Measurements from ENCODE around the gene TMEM242.

The TMEM242 gene

DNA sequence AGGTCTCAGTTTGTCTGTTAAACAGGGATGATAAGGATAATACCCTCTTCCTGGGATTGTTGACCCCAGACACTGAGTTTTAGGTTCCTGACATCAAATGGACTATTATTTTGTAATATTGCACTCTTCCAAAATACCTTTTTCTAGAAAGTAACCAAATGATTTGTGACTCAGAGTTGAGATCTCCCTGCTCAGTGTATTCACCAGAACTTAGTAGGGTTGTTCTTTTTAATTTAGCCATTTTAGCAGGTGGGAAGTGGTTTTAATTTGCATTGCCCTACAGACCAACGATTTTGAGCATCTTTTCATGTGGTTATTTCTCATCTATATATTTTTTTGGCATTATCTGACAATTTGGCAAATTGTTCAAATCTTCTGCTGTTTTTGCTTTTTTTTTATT, 75.1 kb downstream of the TMEM242 start:
- no peak for DNase-seq (ENCODE audit: low read depth)

DNA sequence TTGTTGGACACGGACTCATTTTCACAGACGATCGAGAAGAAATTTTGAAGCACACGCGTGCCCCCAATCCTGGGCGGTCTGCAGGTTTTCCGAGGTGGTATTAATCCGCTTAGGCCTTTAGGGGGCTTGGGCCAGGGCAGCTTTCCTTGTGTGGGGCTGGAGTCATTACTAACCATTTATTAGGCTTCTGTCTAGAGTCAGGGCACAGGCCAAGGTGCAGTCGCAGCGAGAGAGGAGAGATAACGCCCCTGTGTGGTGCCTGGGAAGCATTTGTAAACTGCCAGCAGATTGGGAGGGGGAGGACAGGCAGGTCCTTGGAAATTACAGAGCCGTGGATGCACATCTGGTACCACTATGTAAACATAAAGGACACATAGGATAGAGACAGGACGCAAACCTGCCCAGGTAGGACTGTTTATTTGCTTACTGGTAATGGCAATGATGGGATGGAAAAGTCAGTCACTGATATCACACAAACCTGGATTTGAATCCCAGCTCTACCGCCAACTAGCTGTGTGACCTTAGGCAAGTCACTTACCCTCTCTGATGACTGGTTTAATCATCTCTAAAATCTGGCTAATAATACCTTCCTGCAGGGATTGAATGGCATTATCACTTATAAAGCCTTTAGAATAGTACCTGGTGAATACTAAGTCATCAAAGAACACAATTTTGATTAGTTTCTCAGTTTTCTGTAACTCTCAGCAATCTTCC, 76.4 kb downstream of the TMEM242 start:
- DNase-seq (ENCODE audit: low read depth) = no peak

DNA sequence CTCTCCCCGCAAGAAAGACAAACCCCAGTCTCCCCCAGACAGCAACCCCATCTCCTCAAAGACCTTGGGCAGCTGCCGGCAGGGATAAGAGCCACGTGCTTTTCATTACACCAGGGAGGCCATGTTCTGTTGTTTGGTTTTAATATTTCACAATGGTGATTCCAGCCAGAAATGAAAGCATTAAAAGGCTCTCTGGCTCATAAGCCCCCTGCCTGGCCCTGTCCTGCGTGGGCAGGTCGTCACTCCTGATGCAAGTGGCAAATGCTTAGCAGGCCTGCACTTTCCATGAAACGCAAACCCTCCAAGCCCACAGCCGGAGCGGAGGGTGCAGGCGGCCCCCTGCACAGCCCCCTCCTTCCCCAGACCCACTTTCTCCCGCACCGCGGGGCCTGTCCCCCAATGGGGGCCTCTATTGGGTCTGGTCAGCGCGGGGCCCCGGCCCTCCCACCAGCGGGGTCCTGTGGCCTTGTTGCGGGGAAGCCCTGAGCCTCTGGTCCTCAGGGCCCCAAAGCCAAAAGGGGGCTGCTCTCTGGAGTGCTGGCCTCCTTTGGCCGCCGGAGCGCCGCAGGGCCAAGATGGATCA, 77.2 kb downstream of the TMEM242 start:
- DNase-seq (ENCODE audit: low read depth) = no peak

- DNase-seq (ENCODE audit: low read depth) = no peak
These were observed 77.9 kb downstream of the TMEM242 start for GRCh38 chr6:157245436-157245835.

DNA sequence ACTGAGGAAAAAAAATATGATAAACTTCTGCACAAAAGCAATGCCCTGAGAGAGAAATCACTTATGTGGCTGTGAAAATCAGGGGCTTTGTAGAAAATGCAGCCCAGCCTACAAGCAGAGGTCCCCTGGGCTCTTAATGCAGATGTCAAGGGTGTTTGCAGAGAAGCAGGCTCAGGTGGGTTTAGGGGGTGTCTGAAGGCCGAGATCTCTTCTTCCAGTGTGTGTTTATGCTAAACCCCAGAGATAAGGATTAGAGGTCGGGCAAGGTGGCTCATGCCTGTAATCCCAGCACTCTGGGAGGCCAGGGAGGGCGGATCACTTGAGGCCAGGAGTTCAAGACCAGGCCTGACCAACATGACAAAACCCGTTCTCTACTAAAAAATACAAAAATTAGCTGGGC, 78.5 kb downstream of the TMEM242 start:
- no peak for DNase-seq (ENCODE audit: low read depth)

DNA sequence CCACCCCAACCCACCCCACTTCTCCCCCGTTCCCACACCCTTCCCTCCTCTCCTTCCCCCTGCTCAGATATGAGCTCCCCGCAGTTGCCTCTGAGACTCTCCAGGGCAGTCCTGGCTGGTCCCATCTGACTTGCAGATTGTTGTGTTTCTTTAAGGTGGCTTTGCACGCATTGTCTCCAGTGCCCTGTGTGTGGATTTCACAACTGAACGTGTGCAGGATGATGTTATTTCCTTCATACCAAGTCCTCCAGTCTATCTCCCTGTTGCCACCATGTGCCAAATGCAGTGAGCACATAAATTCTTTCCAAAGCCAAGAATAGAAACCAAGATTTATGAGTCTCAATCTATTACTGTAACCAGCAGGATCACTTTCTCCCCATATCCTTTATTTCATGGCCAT, 79.1 kb downstream of the TMEM242 start:
- DNase-seq (ENCODE audit: low read depth) = no peak

GRCh38 chr6:157242791-157243190, 80.5 kb downstream of the TMEM242 start:
- DNase-seq (ENCODE audit: low read depth) = no peak

- no peak for DNase-seq (ENCODE audit: low read depth)
These were observed 82.4 kb downstream of the TMEM242 start for GRCh38 chr6:157240960-157241311.

DNA sequence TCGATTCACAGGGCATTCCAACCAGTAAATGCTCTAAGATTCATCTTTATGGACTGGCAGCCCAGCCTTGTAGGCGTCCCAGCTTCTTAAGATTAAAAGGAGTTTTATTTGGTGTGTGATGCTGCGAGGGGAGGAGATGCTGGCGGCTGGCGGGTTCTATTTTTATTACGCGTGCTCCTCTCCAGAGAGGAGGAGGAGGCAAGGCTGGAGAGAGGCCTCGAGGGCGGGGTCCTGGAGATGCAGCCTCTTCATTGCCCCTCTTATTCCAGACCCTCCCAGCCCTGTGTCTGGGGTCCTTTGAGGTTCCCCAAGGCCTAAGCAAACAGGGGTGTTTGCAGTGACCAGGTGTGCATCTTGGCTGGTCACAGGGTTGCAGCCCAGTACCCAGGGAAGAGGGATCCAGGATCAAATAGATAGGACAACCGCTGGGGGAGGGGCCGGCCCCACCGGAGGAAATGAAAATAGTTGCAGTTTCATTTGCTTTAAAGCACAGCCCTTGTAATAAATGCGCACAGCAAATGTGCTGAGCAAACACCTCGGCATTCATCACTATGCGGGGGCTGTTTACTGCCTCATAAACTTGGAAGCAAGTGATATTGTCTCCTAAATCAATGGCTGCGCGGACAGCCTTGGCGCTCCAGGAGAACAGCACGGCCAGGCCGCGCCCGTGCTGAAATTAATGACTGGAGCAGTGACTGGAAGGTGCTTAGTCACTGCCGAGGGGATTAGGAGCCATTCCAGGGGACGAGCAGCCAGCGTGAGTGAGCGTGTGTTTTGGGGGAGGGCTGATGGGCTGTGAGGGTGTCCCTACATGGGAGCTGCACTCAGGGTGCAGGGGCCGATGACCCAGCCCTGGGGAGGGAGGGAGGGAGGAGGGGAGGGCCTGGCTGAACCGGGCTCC, 83.0 kb downstream of the TMEM242 start:
- DNase-seq (ENCODE audit: low read depth) = no peak

DNA sequence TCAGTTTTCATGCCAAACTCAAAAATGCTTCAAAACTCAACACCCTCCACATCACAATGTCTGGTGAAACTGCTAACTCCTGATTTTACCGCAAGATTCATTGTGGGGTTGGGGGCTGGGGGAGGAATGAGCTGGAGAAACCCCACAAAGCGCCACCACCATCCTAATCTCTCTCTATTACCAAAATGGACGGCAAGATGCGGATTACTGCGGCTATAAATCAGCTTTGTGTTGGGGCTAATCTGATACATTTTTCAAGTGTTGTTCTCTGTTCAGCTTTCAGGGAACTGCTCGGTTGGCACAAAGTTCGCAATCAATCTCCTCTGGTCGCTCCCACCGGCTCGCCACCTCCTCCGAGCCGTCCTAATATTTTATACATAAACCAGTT, 83.7 kb downstream of the TMEM242 start:
- DNase-seq (ENCODE audit: low read depth) = no peak
